Measurements from ENCODE around the gene SUPT16H. TPM values are rescaled to one million over a fixed set of nuclear protein-coding genes. Genes with fewer than 3 reads are reported as not detected.

The SUPT16H gene
- total and polyA plus RNA-seq, 2 of the 13 experiments (the other 11 are each of a cell fraction or from before 2014, with no cell fraction given) = 77.5 to 230 TPM

DNA sequence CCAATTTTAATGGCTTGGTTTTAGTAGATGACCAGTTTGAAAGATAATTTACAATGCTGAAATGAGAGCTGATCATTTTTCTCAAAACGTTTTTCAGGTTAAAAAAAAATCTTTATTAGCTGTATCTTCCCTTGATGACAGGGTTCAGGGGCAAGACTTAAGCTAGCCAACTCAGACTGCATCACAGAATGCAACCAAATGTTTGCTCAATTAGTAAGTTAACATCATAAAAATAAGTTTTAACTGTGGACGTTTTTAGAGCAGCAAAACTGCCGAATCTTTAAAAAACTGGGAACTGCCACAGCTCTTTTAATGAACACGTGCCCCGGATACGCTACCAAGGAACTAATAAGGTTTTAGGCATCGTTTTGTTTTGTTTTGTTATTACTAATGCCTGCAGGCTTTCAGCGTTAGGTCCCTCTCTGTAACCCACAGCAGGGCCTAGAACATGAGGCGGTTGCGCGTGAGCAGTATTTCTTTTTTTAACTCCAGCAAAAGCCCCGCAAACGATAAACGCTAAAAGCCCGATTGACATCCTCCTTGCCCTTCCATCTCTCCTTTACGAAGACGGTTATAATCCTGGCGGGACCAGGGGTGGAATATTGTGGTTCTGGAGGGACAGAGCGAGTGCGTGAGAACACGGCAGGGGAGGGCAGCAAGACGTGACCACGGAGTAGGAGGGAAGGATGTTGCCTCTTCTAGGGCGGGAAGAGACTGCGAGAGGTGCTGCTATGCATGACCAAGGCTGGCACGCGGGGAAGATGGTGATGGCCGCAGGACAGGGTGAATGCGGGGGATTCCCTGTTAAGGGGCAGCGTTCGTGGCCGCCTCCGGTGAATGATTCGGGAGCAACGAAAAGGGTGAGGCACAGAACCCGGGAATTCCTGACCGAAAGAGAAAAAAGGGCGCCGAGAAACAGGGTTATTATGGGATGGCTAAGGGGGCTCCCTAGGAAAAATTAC is 652 bp downstream of the SUPT16H start (continued):
- TF ChIP-seq ZNF607 (CRISPR knock-in tag; IDR thresholded peaks at IDR 0.05; ENCODE audit: borderline replicate concordance) (peak; percentile 6; the same call in 1 of the 2 replicates), ZNF484 (CRISPR knock-in tag; IDR thresholded peaks at IDR 0.05; ENCODE audit: borderline replicate concordance, low read depth) (0 out of 2 replicates have a peak, but pooled peaks have one; percentile 37), TBX2 (CRISPR knock-in tag; IDR thresholded peaks at IDR 0.05; ENCODE audit: borderline replicate concordance) (peak; percentile 11; the same call in 1 of the 2 replicates), ZNF263 (CRISPR knock-in tag; IDR thresholded peaks at IDR 0.05) (no peak), ZNF224 (CRISPR knock-in tag; IDR thresholded peaks at IDR 0.05) (no peak; the same call in 1 of the 2 replicates), ZNF879 (CRISPR knock-in tag; IDR thresholded peaks at IDR 0.05) (no peak), MEF2D (CRISPR knock-in tag; IDR thresholded peaks at IDR 0.05) (no peak), ZNF547 (CRISPR knock-in tag; IDR thresholded peaks at IDR 0.05) (peak; percentile 40; the same call in 1 of the 2 replicates), EED (CRISPR knock-in tag; IDR thresholded peaks at IDR 0.05) (0 out of 2 replicates have a peak, but pooled peaks have one; percentile 43), ZNF296 (CRISPR knock-in tag; conservative IDR thresholded peaks at IDR 0.05) (peak; percentile 79), ASH2L (IDR thresholded peaks at IDR 0.05; ENCODE audit: insufficient read length, low read depth, low read length) (no peak), KDM4B (CRISPR knock-in tag; IDR thresholded peaks at IDR 0.05) (no peak)
- TF ChIP-seq, protein P1, sequence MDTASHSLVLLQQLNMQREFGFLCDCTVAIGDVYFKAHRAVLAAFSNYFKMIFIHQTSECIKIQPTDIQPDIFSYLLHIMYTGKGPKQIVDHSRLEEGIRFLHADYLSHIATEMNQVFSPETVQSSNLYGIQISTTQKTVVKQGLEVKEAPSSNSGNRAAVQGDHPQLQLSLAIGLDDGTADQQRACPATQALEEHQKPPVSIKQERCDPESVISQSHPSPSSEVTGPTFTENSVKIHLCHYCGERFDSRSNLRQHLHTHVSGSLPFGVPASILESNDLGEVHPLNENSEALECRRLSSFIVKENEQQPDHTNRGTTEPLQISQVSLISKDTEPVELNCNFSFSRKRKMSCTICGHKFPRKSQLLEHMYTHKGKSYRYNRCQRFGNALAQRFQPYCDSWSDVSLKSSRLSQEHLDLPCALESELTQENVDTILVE (CRISPR knock-in tag; IDR thresholded peaks at IDR 0.05) = peak; percentile 12; the same call in 1 of the 2 replicates
- TF ChIP-seq, protein P2, sequence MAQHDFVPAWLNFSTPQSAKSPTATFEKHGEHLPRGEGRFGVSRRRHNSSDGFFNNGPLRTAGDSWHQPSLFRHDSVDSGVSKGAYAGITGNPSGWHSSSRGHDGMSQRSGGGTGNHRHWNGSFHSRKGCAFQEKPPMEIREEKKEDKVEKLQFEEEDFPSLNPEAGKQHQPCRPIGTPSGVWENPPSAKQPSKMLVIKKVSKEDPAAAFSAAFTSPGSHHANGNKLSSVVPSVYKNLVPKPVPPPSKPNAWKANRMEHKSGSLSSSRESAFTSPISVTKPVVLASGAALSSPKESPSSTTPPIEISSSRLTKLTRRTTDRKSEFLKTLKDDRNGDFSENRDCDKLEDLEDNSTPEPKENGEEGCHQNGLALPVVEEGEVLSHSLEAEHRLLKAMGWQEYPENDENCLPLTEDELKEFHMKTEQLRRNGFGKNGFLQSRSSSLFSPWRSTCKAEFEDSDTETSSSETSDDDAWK (CRISPR knock-in tag; IDR thresholded peaks at IDR 0.05) = no peak
- TF ChIP-seq, protein P3, sequence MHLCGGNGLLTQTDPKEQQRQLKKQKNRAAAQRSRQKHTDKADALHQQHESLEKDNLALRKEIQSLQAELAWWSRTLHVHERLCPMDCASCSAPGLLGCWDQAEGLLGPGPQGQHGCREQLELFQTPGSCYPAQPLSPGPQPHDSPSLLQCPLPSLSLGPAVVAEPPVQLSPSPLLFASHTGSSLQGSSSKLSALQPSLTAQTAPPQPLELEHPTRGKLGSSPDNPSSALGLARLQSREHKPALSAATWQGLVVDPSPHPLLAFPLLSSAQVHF (CRISPR knock-in tag; IDR thresholded peaks at IDR 0.05) = peak; percentile 18; the same call in 1 of the 2 replicates
- TF ChIP-seq, protein P4, sequence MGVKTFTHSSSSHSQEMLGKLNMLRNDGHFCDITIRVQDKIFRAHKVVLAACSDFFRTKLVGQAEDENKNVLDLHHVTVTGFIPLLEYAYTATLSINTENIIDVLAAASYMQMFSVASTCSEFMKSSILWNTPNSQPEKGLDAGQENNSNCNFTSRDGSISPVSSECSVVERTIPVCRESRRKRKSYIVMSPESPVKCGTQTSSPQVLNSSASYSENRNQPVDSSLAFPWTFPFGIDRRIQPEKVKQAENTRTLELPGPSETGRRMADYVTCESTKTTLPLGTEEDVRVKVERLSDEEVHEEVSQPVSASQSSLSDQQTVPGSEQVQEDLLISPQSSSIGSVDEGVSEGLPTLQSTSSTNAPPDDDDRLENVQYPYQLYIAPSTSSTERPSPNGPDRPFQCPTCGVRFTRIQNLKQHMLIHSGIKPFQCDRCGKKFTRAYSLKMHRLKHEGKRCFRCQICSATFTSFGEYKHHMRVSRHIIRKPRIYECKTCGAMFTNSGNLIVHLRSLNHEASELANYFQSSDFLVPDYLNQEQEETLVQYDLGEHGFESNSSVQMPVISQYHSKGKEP (CRISPR knock-in tag; IDR thresholded peaks at IDR 0.05) = no peak
- TF ChIP-seq, protein P5, sequence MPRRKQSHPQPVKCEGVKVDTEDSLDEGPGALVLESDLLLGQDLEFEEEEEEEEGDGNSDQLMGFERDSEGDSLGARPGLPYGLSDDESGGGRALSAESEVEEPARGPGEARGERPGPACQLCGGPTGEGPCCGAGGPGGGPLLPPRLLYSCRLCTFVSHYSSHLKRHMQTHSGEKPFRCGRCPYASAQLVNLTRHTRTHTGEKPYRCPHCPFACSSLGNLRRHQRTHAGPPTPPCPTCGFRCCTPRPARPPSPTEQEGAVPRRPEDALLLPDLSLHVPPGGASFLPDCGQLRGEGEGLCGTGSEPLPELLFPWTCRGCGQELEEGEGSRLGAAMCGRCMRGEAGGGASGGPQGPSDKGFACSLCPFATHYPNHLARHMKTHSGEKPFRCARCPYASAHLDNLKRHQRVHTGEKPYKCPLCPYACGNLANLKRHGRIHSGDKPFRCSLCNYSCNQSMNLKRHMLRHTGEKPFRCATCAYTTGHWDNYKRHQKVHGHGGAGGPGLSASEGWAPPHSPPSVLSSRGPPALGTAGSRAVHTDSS (CRISPR knock-in tag; conservative IDR thresholded peaks at IDR 0.05) = no peak
- TF ChIP-seq, protein P6, sequence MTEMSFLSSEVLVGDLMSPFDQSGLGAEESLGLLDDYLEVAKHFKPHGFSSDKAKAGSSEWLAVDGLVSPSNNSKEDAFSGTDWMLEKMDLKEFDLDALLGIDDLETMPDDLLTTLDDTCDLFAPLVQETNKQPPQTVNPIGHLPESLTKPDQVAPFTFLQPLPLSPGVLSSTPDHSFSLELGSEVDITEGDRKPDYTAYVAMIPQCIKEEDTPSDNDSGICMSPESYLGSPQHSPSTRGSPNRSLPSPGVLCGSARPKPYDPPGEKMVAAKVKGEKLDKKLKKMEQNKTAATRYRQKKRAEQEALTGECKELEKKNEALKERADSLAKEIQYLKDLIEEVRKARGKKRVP (CRISPR knock-in tag; IDR thresholded peaks at IDR 0.05) = 0 out of 4 replicates have a peak, but pooled peaks of 1 of the 2 experiments have one; percentile 6
- TF ChIP-seq, protein P7, sequence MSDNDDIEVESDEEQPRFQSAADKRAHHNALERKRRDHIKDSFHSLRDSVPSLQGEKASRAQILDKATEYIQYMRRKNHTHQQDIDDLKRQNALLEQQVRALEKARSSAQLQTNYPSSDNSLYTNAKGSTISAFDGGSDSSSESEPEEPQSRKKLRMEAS (IDR thresholded peaks at IDR 0.05) = peak; percentile 49; the same call in 1 of the 2 replicates

Measured in HepG2 (cell line).